Endothelial cell of umbilical vein (primary cell): ENCODE data around the gene PPIA.

Experiments
- CTCF ChIP-seq, 2 donors: IDR thresholded peaks; 1 replicate in 1 of 2; 2 replicates in 1 of 2; pipeline ENCODE4 v1.5.1; 2011; ENCODE audit warnings: low read length in 2 of 2, mild to moderate bottlenecking in 2 of 2, moderate library complexity in 2 of 2, control low read depth in 1 of 2, inconsistent platforms in 1 of 2, low read depth in 1 of 2; ENCODE audit not compliant: insufficient read depth in 1 of 2; ENCODE audit errors: extremely low read depth in 1 of 2
- GATA2 ChIP-seq: IDR thresholded peaks from 2 replicates; pipeline ENCODE4 v1.7.0; 2011; ENCODE audit warnings: low read depth, mild to moderate bottlenecking, moderate library complexity, mixed read lengths, low read length; ENCODE audit not compliant: insufficient read length, insufficient read depth
- MAX ChIP-seq: IDR thresholded peaks from 2 replicates; pipeline ENCODE4 v1.6.1; 2011; ENCODE audit not compliant: insufficient read depth, insufficient read length
- POLR2A ChIP-seq: IDR thresholded peaks from 2 replicates; pipeline ENCODE4 v1.6.1; 2012; ENCODE audit warnings: low read depth, mild to moderate bottlenecking, control low read depth, low read length

GRCh38 chr7:44849885-44850544, 53.5 kb downstream of the PPIA start:
- TF ChIP-seq CTCF (IDR thresholded peaks at IDR 0.05; ENCODE audit: extremely low read depth in 1 of 2, insufficient read depth in 1 of 2, low read depth in 1 of 2, low read length in 2 of 2) (no peak), POLR2A (no peak), GATA2 (no peak), MAX (no peak)
